Measurements from ENCODE around the gene SLC9A5. TPM values are rescaled to one million over a fixed set of nuclear protein-coding genes. Genes with fewer than 3 reads are reported as not detected.

SLC9A5 gene
- total and polyA plus RNA-seq, 9 of the 15 experiments (the other 6 are each of a cell fraction or from before 2014, with no cell fraction given), result 0.06 to 3.1 (median 1.2) TPM

DNA sequence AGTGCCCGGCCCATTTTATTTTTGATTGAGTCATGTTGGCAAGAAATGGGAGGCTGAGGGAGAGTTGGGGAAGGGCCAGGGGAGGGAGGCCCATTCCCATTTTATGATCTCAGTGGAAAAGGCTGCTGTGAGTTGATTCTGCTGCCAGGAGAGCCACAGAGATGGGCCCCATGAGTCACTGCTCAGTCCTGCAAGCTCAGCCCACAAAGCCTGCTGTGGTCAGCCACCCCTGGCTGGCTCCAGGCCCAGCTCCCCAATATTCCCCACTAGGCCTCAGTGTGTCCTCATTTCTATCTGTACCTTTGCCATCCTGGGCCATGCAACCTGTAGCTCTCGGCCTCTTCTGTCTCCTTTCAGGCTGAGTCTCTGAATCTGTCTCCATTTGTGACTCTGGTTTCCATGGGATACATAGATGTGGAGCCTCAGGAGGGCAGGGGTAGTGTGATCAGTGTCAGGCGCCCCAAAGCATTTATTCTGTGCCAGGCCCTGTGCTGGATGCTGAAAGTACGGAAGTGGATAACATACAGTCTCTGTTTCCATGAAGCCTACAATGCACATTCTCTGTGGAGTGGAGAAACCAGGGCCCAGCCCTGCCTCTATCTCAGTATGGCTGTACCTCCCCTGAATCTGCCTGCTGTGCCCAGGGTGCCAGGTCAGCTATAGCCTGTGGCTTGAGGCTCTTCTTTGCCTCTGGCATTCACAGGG is 28.7 kb downstream of the SLC9A5 start:
- peak; percentile 78 for FAIRE-seq
- CTCF ChIA-PET (ENCODE audit: low intra/inter-chr PET ratio), result interaction anchor here (1.0 to 2.3 kb wide), 3 partner anchors 16 to 330 kb away, joined by 4 to 18 read pairs (median 6); no protein-coding TSS in a partner anchor
- in situ Hi-C loops (cut with MboI) (no loop called here), intact Hi-C loops (cut with micrococcal nuclease) (loop anchor here (5.0 kb wide), 1 partner anchor 40 kb away; no protein-coding TSS in a partner anchor)
- H3K9me1 ChIP-seq (ENCODE audit: control insufficient read depth, insufficient read depth, low read length), result no peaks in the 10 kb centered on the region
- H3K4me2 ChIP-seq (ENCODE audit: insufficient read depth, low read length), result peak overlapping the region; percentile 95
- no peaks in the 10 kb centered on the region for H3K9me3 ChIP-seq (replicated peaks; ENCODE audit: control insufficient read depth, insufficient read depth, low read depth, low read length)
- no peak overlapping the region for H2AFZ ChIP-seq (ENCODE audit: low read depth, low read length)
- BruUV-seq (replicated peaks), result TSS peak; percentile 55
- peak overlapping the region; percentile 88 to 97; a peak in 3 of 4 replicates for H3K9ac ChIP-seq (ENCODE audit: insufficient read depth in 1 of 2, low read depth in 2 of 2, low read length in 2 of 2)
- peak overlapping the region; percentile 74; the same call in 1 of the 2 replicates for H3K4me3 ChIP-seq
- 84% methylated on average over 4 of the region's 4 CpGs for WGBS (ENCODE audit: insufficient coverage, low coverage, missing lambda C conversion rate)
- H4K20me1 ChIP-seq (replicated peaks; ENCODE audit: control insufficient read depth, insufficient read depth, low read length), result no peaks in the 10 kb centered on the region
- peaks cover 30% of the 10 kb centered on the region for H3K79me2 ChIP-seq (ENCODE audit: control insufficient read depth, insufficient read depth, low read length)
- H3K36me3 ChIP-seq (ENCODE audit: control insufficient read depth, insufficient read depth, low read length), result peaks cover 35% of the 10 kb centered on the region; the same call in 2 of the 3 replicates
- no peaks in the 10 kb centered on the region for H3K27me3 ChIP-seq (ENCODE audit: control insufficient read depth in 2 of 2, insufficient read depth in 2 of 2, low read length in 2 of 2)
- peak; percentile 36 to 59 (median 43) for DNase-seq (ENCODE audit: extremely low read depth in 1 of 4, low spot score in 3 of 4)
- peak overlapping the region; percentile 83; the same call in 2 of the 3 replicates for H3K27ac ChIP-seq (ENCODE audit: extremely low read depth, low read depth, low read length)
- no peak for ATAC-seq
- peaks cover 22 to 38% of the 10 kb centered on the region in 2 experiments for H3K4me1 ChIP-seq (replicated peaks in 1 of 2; ENCODE audit: control insufficient read depth in 2 of 2, insufficient read depth in 2 of 2, low read length in 2 of 2)
- POLR2A ChIA-PET, result interaction anchor here (1.7 kb wide), 1 partner anchor 50 kb away, joined by 4 read pairs; no protein-coding TSS in a partner anchor
- TF ChIP-seq, protein P1, sequence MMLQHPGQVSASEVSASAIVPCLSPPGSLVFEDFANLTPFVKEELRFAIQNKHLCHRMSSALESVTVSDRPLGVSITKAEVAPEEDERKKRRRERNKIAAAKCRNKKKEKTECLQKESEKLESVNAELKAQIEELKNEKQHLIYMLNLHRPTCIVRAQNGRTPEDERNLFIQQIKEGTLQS (IDR thresholded peaks at IDR 0.05), result peak; percentile 42; the same call in 1 of the 2 replicates
- TF ChIP-seq, protein P1 (CRISPR knock-in tag; conservative IDR thresholded peaks at IDR 0.05), result no peak
- TF ChIP-seq, protein P2, sequence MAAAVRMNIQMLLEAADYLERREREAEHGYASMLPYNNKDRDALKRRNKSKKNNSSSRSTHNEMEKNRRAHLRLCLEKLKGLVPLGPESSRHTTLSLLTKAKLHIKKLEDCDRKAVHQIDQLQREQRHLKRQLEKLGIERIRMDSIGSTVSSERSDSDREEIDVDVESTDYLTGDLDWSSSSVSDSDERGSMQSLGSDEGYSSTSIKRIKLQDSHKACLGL (CRISPR knock-in tag; IDR thresholded peaks at IDR 0.05; ENCODE audit: borderline replicate concordance, poor library complexity, severe bottlenecking), result no peak
- TF ChIP-seq ARID1B (IDR thresholded peaks at IDR 0.05), result peak; percentile 20; the same call in 1 of the 2 replicates
- no peak for TF ChIP-seq ZNF830 (CRISPR knock-in tag; IDR thresholded peaks at IDR 0.05)
- TF ChIP-seq, protein P3, sequence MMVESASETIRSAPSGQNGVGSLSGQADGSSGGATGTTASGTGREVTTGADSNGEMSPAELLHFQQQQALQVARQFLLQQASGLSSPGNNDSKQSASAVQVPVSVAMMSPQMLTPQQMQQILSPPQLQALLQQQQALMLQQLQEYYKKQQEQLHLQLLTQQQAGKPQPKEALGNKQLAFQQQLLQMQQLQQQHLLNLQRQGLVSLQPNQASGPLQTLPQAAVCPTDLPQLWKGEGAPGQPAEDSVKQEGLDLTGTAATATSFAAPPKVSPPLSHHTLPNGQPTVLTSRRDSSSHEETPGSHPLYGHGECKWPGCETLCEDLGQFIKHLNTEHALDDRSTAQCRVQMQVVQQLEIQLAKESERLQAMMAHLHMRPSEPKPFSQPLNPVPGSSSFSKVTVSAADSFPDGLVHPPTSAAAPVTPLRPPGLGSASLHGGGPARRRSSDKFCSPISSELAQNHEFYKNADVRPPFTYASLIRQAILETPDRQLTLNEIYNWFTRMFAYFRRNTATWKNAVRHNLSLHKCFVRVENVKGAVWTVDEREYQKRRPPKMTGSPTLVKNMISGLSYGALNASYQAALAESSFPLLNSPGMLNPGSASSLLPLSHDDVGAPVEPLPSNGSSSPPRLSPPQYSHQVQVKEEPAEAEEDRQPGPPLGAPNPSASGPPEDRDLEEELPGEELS (CRISPR knock-in tag; IDR thresholded peaks at IDR 0.05; ENCODE audit: borderline replicate concordance), result no peak
- TF ChIP-seq ZNF217 (CRISPR knock-in tag; IDR thresholded peaks at IDR 0.05), result no peak
- TF ChIP-seq, protein P4, sequence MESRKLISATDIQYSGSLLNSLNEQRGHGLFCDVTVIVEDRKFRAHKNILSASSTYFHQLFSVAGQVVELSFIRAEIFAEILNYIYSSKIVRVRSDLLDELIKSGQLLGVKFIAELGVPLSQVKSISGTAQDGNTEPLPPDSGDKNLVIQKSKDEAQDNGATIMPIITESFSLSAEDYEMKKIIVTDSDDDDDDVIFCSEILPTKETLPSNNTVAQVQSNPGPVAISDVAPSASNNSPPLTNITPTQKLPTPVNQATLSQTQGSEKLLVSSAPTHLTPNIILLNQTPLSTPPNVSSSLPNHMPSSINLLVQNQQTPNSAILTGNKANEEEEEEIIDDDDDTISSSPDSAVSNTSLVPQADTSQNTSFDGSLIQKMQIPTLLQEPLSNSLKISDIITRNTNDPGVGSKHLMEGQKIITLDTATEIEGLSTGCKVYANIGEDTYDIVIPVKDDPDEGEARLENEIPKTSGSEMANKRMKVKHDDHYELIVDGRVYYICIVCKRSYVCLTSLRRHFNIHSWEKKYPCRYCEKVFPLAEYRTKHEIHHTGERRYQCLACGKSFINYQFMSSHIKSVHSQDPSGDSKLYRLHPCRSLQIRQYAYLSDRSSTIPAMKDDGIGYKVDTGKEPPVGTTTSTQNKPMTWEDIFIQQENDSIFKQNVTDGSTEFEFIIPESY (CRISPR knock-in tag; IDR thresholded peaks at IDR 0.05), result no peak
- no peak for TF ChIP-seq DIDO1 (tag; IDR thresholded peaks at IDR 0.05; ENCODE audit: low read depth)
- no peak for TF ChIP-seq STAT5B (CRISPR knock-in tag; IDR thresholded peaks at IDR 0.05)
- TF ChIP-seq ZC3H4 (CRISPR knock-in tag; IDR thresholded peaks at IDR 0.05; ENCODE audit: borderline replicate concordance), result 0 out of 2 replicates have a peak, but pooled peaks have one; percentile 51
- TF ChIP-seq TAF9B (IDR thresholded peaks at IDR 0.05; ENCODE audit: partially characterized antibody), result no peak
- TF ChIP-seq U2AF2 (optimal IDR thresholded peaks at IDR 0.05; ENCODE audit: low read depth, low read length), result no peak
- no peak for TF ChIP-seq HNRNPUL1 (IDR thresholded peaks at IDR 0.05; ENCODE audit: low read length)

All from K562 (cell line).